GM18511 (cell line): ENCODE data around the gene ENG.
"Not testable (repeated sequence)": the region's sequence is repeated elsewhere in the genome, so short reads cannot be mapped to it uniquely, and the experiment has no call there.

Experiments
- ATAC-seq: cut with Tn5 transposase; IDR thresholded peaks from one replicate; pipeline ENCODE4 v1.9.1; 2021; ENCODE audit warnings: mild to moderate bottlenecking, moderate library complexity; ENCODE audit not compliant: unreplicated experiment

ENG gene

DNA sequence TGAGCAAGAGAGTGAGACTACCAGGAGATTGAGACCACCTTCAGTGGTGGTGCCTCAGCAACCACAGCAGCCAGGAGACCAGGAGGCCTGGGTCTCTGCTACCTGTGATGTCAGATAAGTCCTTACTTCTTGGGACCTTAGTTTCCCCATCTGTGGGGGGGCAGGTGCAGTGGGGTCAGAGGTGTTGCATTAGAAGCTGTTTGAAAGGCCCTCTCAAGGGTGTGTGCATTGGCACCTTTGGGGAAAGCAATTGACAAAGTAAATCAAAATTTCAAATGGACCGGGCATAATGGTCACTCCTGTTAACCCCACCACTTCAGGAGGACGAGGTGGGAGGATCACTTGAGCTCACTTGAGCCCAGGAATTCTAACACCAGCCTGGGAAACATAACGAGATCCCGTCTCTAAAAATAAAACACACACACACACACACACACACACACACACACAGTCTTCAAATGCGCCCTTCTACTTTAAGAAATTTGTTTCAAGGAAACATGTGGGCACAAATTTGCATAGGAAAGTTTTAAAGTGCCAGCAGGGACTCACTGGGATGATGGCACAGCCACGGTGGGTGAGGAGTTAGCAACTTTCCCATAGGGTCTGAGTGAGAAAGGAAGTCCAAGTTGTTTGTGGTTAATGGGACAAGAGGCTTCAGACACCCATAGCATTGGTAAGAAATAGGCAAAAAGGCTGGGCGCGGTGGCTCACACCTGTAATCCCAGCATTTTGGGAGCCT, 24.4 kb upstream of the ENG start:
- ATAC-seq: no peak

DNA sequence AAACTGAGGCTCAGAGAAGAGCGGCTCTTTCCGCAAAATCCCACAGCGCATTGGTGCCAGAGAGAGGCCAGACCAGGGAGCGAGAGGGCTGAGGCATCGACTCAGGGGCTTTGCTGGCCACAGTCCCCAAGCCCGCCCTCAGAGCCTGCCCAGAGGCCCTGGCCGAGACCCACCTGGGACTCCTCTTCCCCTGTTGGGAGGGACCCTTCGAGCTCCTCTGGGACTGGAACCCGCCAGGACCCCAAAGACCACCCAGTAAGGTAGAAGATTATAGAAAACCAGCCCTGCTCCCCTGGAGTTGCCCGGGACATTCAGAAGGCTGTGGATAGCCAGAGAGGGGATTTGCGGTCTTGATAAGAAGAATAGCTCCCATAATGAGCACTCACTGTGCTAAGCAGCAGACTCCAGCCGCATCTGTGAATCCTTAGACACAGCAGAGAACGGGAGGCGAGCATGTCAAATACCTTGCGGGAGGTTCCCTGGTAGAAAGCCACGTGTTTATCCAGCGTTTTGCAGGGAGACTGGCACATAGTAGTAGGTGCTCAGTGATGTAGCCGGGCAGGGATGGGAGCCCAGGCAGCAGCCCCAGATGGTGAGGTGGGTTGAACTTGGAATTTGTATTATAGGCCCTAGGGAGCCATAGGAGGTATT, 23.7 kb upstream of the ENG start:
- ATAC-seq: no peak

DNA sequence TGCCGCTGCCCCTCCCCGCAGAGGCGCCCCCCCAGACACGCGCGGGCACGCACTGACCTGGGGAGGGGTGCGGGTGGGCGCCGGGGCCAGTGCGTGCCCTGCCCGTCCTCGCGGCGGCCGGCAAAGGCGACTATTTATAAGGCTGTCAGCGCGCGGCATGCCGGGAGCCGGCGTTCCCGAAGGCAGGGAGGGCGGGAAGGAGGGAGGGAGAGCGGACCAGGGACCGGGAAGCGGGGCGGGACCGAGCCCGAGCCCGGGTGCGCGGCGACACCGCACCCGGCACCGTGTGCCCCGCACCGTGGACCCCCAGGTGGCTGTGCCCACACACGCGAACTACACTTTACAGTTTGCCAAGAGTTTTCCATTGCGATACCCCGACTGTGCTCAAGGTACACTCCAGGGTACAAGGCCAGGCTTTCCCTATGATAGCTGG, 23.1 kb upstream of the ENG start, which contains the start of gene AK1:
AK1 (minus strand) TSS at position 110 of the 433 bp plus-strand sequence. CDS start 3,058 bp downstream, outside the sequence.
- ATAC-seq: no peak

DNA sequence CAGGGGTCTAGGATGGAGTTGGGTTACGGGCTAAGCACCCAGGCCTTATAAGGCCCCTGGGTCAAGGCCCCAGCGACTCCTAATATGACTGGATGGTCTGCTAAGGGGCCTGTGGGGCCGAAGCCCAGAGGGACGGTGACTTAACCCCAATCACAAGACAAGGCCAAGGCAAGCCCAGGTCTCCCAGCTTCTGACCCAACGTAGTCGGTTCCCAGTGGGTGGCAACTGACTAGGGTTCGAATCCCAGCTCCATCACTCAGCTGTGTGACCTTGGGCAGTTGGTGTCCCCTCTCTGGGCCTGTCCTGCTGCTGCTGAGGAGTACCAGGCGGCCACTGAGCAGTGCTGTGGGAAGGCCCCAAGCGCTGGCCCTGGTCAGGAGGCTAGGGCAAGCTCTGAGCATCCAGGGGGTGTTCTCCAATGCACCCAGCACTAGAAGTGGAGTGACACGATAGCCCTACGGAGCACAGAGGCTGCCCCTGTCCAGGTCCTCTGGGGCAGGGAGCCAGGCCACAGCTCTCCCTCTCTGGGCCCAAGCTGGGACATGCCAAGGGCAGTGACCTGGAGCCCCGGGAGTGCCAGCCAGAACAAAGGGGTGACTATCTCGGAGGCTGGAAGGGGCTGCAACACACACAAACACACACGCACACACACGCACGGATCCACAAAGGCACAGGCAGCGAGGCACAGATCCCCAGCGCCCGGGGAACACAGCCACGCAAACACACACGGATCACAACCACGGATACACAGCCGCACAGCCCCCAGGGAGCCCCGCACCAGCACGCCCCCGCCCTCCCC, 22.5 kb upstream of the ENG start:
- no peak for ATAC-seq

DNA sequence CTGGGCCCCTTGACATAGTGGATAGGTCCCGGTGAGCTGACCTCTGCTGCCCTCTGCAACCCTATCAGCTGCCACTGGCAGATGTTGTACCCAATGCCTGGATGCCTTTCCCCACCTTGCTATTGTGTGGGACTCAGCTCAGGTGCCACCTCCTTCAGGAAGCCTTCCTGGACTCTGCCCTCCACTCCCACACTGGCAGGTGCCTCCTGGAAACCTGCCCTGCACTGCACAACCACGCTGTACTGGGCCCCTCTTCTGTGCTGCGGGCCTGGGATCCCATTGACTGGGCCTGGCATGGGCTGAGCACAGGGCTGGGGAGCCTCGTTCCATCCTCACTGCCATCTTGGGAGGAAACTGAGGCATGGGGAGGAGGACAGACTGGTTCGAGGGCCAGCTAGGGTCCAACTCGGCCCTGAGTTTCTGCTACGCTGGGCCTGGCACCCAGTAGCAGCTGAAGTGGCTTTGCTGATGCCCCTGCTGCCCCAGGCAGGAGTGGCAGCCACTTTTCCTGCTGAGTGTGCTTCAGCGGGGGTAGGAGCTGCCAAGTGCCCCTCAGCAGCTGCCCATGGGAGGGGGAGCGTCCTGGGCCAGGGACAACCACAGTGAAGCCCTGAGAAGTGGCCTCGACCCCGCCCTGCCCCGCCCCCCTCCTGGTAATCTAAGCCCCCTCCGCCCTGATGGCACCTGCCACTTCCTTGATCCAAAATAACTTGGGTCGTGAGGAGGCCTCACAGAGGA, 21.7 kb upstream of the ENG start:
- ATAC-seq: no peak

DNA sequence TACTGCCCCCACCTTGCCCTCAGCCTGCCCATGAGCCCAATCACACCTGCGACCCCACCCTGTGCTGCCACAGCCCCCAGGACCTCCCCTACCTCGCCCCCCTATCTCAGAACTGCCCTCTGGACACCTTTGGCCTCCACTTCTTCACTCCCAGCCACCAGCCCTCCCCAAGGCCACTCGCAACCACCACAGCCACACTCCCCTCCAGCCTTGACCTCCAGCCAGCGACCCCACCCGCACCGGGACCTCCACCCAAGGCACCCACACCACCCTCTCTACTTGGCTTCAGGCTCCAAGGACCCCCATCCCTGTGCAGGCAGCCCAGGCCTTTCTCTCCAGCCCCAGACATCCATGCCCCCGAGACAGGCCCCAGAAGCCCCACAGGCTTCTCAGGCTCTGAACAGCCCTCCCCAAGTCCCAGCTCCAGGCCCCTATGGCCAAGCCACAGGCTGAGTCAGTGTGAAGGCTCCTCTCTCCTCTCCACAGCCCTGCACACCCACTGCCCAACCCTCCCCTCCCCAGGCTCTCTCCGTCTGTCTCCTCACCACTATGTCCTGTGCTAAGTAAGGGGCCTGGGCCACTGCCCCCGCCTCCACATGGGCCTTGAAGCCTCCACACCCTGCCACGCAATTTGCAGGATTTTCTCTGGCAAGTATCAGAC, 21.0 kb upstream of the ENG start:
- no peak for ATAC-seq

DNA sequence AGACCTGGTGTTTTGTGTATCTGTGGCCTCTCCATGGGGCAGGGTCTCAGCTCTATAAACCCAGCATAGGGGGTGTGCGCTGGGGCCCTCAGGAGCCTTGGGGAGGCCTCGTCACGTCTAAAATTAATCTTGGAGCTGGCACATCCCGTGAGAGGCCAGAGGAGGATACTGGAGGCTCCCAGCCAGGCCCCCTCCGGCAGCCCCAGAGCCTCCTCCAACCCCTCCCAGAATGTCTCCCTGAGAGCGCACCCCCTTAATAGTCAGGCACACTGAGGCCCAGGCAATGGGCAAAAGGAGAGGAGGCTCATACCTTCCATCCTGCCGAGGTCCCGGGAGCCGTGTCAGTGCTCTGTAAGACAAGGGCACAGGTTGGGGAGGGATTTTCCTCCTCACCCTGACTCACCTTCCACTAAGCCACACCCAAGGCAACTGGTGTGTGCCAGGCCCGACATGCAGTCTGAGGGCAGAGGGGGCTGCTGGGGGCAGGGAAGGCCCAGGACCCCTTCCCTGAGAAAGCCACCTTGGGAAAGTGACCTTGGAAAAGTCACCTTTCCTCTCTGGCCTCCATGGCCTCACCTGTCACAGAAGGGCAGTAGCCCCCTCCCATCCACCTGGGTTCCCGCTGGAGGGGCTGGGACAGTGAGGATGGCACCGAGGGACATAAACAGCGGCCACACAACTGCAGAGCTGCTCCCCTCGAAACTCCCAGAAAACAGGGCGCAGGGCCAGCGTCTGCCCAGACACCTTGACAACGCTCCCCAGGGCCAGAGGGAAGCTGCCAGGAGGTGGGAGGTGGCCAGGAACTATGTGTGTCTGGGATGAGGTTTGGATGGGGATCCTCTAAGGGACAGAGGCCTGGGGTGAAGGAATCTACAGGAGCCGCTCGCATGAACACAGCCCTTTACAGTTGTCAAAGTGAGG, 20.1 kb upstream of the ENG start:
- ATAC-seq: no peak

DNA sequence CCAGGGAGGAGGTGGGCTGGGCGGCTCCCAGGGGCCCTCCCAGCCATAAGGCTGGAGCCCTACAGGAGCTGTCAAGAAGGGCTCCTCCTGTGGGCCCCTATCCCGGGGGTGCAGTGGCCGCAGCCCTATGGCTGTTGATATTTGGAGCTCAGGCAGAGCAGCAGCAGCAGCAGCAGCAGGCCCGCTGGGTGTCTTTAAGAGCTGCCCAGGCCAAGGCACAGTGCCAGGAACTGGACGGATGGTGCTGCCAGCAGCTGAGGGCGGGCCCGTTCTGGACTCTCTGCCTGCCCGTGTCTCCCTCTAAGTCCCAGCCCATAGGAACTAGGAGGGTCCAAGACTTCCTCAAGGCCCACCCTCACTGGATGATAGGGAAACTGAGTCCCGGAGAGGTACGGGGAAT, 19.4 kb upstream of the ENG start:
- no peak for ATAC-seq

DNA sequence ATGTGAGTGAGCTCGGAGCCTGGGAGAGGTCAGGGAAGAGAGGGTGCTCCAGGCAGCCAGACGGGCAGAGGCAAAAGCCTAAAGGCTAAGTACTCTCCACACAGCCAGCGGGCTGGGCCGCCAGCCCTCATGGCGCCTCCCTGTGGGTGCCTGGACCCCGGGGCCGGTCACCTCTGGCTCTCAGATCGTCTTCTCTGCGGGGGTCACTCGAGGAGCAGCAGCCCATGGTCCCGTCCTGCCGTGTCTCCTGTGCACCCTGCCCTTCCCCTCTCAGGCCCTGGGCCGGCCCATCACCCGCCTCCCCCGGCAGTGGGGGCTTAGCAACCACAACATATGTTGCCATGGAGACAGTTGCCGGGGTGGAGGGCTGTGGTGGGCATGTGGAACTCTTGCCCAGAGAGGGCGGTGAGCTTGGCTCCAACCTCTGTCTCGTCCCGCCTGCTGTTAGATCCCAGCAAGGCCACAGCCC, 18.8 kb upstream of the ENG start:
- ATAC-seq: no peak

DNA sequence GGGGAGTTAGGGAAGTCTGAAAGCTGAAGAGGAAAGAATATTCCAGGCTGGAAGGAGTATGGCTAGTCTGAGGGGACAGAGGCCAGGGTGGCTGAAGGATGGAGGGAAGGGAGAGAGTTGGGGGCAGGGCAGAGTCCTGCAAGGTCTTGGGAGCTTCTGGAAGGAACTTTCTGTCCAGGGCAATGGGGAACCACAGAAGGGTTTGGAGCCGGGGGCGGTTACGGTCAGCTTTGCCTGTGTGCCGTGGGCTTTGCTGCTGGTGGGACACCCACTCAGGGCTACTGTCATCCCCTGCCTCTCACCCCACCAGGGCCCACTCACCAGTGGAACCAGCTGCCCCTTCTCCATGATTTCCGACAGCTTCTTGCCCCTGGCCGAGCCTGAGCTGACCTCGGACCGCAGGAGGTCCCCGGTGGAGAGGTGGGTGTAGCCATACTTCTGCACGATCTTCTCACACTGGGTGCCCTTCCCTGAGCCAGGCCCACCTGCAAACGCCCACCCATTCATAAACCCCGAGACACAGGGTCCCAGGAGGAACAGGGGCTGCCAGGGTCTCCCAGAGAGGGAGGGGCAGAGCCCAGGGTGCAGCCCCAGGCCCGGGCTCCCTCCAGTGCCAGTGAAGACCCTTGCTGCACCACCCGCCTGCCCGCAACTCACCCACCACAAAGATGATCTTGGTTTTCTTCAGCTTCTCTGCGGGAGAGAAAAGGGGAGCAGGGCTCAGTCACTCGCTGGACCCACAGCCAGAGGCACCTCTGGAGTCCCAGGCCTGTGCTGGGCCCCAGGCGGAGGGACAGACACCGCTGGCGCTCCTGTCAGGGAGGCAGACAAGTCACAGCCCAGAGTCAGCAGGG, 18.1 kb upstream of the ENG start:
- no peak for ATAC-seq

DNA sequence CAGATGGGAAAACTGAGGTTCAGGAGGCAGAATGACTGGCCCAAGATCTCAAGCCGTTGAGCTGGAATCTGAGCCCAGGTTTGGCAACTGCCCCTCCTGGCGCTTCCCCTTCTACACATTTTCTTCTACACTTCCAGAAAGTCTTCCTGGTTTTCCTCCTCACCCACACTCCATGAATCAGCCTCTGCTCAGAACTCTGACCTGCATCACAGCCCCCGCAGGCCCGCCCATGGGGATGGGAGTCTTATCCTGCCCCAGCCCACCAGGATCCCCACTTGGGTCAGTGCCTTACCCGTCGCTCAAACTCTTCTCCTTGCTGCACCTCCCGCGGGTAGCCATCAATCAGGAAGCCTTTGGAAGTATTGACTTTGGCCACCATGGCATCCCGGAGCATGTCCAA, 17.1 kb upstream of the ENG start:
- ATAC-seq: no peak

DNA sequence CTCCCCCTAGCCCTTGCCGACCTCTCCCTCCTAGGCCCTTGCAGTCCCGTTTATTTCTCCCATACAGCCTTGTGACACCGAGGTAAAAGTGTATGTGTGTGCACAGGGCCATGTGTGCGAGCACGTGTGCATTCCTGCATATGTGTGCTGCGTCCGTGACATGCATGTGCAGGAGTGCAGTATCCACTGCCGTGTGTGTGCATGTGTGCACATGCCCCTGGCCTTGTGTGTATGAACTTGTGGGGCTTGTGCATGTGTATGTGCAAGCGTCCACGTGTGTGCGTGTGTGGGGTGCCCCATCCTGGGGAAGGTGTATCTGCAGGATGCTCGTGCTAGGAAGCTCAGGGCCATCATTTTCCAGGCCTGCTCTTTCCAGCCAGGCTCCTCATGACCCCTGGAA, 16.4 kb upstream of the ENG start:
- ATAC-seq: no peak

DNA sequence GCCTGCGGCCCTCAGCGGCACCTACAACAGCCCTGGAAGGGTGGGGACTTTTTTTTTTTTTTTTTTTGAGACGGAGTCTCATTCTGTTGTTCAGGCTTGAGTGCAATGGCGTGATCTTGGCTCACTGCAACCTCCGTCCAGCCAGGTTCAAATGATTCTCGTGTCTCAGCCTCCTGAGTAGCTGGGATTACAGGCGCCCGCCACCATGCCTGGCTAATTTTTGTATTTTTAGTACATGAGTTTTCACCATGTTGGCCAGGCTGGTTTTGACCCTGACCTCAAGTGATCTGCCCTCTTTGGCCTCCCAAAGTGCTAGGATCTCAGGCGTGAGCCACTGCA, 15.7 kb upstream of the ENG start:
- not testable (repeated sequence) for ATAC-seq

DNA sequence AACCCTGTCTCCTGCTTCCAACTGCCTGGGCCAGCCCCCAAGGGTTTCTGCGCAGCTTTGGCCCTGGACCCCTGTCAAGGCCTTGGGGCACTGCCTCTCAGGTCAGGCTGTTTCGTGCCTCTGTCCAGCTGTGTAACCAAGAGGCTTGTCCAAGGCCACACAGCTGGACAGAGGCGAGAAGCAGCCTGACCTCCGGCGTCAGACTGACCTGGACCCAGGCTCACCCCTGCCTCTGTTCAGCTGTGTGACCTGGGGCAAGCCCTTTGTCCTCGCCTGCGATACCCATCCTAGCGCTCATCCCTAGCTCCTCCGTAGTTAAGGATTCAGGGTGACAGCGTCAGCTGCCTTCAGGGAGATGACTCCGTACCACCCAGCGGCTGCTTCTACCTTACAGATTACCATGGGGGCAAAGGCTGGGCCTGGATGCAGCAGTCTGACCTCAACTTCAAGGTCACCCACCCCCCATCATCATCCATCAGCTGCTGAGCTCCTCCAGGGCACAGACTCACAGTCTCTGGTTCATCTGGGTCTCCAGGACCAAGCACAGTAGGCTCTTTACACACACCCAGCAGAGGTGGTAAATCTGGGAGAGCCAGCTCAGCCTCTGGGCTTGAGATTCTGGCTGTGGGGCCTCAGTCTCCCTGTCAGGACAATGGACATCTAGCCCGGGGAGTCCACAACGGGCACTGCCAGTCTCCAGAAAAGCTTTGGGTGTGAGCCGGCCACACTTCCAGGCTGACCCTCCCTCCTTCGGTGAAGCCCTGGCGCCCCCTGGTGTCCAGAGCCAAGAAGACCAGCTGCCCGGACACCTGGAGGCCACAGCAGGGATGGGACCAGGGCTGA, 15.1 kb upstream of the ENG start:
- no peak for ATAC-seq

DNA sequence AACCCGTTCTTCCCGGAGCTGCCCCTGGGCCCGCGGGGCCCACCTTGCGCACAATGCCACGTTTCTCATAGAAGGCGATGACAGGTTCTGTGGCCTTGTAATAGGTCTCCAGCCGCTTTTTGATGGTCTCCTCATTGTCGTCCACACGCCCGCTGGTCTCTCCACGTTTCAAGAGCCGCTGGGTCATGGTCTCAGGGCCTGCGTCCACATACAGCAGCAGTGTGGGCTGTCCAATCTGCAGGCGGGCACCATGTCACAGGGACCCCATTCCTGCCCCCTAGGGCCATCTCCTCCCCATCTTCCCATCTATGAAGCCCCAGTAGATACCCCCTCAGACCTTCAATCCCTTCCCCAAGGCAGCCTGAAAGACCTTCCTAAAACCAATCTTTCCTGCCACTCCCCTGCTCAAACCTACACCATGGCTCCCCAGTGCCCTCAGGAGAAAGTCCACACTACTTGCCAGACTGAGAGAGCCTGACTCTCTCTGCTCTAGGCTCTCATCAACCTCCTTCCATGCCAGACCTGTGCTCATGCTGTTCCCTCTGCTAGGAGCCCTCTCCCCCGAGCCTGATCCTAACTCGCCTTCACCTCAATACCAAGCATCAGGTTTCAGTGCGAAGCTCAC, 13.9 kb upstream of the ENG start:
- no peak for ATAC-seq

DNA sequence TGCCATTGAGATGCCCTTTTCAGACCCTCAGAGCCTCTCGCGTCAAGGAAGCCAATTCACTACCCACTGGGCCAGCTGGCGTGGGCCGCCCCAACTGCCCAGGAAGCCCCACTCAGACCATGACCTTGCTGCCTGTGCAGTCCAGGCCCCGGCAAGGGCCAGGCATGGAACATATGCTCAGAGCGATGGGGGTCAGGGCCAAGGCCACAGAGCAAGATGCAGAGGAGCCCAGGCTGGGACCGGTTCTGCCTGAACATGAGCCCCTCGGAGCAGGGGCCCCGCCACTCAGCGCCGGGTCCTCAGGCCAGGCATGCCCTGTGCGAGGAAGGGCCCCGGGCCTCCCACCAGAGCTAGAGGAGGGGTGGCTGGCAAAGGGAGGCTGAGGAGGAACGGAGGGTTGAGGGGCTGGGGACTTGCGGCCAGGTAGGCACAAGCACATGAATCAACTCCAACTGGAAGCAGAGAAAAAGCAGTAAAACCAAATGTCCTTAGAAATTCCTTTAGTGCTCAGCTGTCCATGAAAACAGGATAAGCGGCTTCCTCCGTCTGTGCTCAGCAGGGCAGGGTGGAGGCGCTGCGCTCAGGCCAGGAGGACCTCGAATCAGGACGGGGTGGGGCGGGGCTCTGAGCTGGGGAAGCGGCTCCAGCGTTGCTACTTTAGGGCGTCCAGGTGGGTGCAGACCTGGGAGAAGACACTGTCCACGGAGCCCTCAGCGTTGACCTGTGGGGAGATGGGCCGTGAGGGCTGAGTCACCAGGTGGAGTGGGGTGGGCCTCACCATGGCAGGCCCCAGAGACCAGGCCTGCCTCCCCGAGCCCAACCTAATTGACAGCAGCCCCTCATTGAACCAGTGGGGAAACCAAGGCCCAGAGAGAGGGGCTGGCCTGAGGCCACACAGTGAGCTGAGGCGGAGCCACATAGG, 13.2 kb upstream of the ENG start:
- no peak for ATAC-seq
